WI38 (cell line): ENCODE results near the gene TANC1.

Experiments
- H3K4me3 ChIP-seq: 2 replicates; pipeline ENCODE4 v1.5.1; 2011; ENCODE audit warnings: low read depth, mild to moderate bottlenecking, control low read depth, low read length
- CTCF ChIP-seq: IDR thresholded peaks from 2 replicates; pipeline ENCODE4 v1.5.1; 2012; ENCODE audit warnings: low read depth, mild to moderate bottlenecking, control low read depth, low read length

The TANC1 gene

DNA sequence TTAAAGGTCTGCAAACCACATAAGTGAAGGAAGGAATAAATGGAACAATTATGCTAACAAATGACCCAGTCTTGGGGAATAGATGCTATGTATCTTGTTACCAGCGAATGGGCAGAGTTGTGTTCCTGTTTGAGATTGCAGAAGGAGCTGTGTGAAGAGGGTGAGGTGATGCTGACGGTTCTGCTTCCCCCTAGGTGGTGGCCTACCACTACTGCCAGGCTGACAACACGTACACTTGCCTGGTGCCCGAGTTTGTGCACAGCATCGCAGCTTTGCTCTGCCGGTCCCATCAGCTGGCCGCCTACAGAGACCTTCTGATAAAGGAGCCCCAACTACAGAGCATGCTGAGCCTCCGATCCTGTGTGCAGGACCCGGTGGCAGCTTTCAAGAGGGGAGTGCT is 206.3 kb downstream of the TANC1 start:
- no peak for TF ChIP-seq CTCF
- no peak overlapping the region for H3K4me3 ChIP-seq

DNA sequence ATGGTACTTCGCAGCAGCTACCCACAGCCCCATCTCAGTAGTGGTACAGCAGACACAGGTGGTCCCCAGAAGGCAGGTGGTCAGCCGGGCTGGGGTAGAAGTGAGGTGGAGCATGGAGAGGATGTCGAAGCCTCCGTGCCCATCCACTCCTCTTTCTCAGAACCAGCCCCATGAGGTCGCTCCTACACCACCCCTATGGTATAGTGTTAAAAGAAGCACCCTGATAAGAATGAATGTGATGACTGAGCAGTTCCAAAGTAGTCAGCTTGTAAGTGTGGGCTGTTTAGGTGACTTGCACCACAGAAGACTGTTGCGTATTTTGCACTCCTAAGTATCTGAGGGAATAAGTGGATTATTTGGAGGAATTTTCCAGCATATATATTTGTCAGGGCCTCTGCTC is 206.7 kb downstream of the TANC1 start:
- no peak overlapping the region for H3K4me3 ChIP-seq
- no peak for TF ChIP-seq CTCF

- TF ChIP-seq CTCF = no peak
- no peak overlapping the region for H3K4me3 ChIP-seq
Measured at GRCh38 chr2:159175927-159176326, 207.5 kb downstream of the TANC1 start.

DNA sequence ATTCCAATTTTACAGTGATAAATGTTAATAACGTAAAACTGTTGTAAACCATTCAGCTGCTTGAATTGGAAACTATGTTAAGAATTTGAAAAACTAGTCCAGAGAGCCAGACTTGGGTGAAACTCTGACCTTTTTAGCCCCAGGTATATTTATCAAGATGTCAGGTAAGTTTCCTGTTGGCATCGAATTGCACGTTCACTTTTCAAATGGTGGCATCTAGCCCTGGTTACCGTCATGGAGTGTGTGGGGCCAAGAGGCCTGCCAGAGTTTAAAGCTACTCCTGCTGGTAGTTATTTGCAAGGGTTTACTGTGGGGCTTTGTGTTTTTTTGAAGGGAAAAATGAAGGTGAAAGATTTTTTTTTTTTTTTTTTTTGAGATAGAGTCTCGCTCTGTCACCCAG is 208.1 kb downstream of the TANC1 start:
- H3K4me3 ChIP-seq = no peak overlapping the region
- no peak for TF ChIP-seq CTCF

DNA sequence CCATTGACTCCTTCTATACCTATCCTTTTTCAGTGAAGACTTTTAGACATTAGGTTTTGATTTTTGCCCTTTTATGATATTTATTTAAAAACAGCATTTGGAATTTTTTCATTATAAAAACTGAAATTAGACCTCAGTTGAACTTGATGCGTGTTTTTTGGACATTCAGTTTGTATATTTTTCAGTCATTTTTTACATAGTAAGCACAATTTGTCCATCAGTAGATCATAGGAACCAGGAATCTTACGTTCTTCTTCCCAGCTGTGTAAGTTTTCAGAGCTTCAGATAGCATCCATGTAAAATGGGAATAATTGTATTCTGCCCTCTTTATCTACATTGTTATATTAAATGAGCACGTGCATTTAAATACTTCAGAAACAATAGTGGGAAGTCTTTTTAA is 208.9 kb downstream of the TANC1 start:
- TF ChIP-seq CTCF = no peak
- no peak overlapping the region for H3K4me3 ChIP-seq

DNA sequence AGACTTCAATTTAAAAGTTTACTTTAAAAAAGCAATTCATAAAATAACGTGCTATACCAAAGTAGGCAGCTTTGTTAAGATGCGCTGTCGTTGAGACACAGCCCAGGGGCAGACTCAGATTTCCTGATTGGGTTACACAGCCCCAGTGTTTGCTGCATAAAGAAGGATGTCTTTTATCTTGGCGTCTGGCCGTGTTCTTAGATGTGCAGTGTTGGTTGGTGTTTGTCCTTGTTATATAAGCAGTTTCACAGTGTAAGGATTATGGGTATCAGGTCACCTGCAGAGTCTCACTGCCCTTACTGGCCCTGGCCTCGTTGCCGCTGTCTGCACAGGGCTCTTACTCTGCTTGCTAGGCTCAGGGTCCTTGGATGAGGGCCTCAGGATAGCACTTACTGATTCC is 209.5 kb downstream of the TANC1 start:
- no peak for TF ChIP-seq CTCF

DNA sequence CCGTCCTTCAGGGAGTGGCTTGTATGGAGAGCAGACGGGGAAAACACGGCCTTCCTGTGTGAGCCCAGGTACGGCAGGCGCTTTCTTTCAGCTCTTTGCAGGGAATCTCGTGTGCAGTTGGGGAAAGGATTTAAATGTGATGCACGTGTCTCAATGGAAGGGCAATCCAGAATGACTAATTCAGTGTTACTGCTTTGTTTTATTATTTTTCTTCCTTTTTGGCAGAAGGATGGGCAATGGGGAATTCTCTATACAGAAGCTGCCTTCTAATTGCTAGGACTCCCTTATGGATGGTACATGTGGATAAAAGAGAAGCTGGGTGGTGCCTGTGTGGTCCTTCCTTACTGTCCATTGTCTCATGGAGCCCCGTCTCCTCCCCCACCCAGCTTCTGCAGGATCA is 210.7 kb downstream of the TANC1 start:
- no peak for TF ChIP-seq CTCF
- no peak overlapping the region for H3K4me3 ChIP-seq

More for the DNA sequence above, 209.5 kb downstream of the TANC1 start:
- no peak overlapping the region for H3K4me3 ChIP-seq
